GM18861 (cell line): ENCODE measurements around the gene TTLL5.
"Not testable (repeated sequence)": the region's sequence is repeated elsewhere in the genome, so short reads cannot be mapped to it uniquely, and the experiment has no call there.

ENCODE experiments used
- ATAC-seq: cut with Tn5 transposase; IDR thresholded peaks from one replicate; pipeline ENCODE4 v1.9.1; 2021; ENCODE audit not compliant: unreplicated experiment

TTLL5 gene

GRCh38 chr14:75648066-75648838 lies 12.8 kb upstream of the TTLL5 start:
- ATAC-seq, result no peak

GRCh38 chr14:75649337-75649736 lies 11.7 kb upstream of the TTLL5 start:
- no peak for ATAC-seq

- no peak for ATAC-seq
Observed at GRCh38 chr14:75649773-75650172, 11.3 kb upstream of the TTLL5 start.

GRCh38 chr14:75650253-75651058 lies 10.6 kb upstream of the TTLL5 start:
- ATAC-seq, result no peak

- ATAC-seq, result no peak
Observed at GRCh38 chr14:75653563-75653962, 7.5 kb upstream of the TTLL5 start.

- ATAC-seq, result peak; percentile 46
Observed at GRCh38 chr14:75654127-75654732, 6.8 kb upstream of the TTLL5 start.

- ATAC-seq, result no peak
Observed at GRCh38 chr14:75655235-75655634, 5.8 kb upstream of the TTLL5 start.

- ATAC-seq, result no peak
Observed at GRCh38 chr14:75657331-75657730, 3.7 kb upstream of the TTLL5 start.

GRCh38 chr14:75658957-75659356 lies 2.1 kb upstream of the TTLL5 start:
- ATAC-seq, result no peak

GRCh38 chr14:75660238-75660629 lies 812 bp upstream of the TTLL5 start:
- no peak for ATAC-seq

- no peak for ATAC-seq
Observed at GRCh38 chr14:75661499-75661814, 411 bp downstream of the TTLL5 start.

- ATAC-seq, result no peak
Observed at GRCh38 chr14:75662966-75663365, 1.9 kb downstream of the TTLL5 start.

- ATAC-seq, result no peak
Observed at GRCh38 chr14:75667099-75667765, 6.2 kb downstream of the TTLL5 start.

- no peak for ATAC-seq
Observed at GRCh38 chr14:75672605-75673192, 11.7 kb downstream of the TTLL5 start.

- ATAC-seq, result peak; percentile 59
Observed at GRCh38 chr14:75673345-75674035, 12.4 kb downstream of the TTLL5 start.

- no peak for ATAC-seq
Observed at GRCh38 chr14:75675265-75675960, 14.4 kb downstream of the TTLL5 start.

- ATAC-seq, result no peak
Observed at GRCh38 chr14:75685910-75686309, 24.9 kb downstream of the TTLL5 start.

GRCh38 chr14:75689012-75689411 lies 28.0 kb downstream of the TTLL5 start:
- ATAC-seq, result no peak

- no peak for ATAC-seq
Observed at GRCh38 chr14:75690010-75690409, 29.0 kb downstream of the TTLL5 start.

- not testable (repeated sequence) for ATAC-seq
Observed at GRCh38 chr14:75695025-75695424, 34.0 kb downstream of the TTLL5 start.
